GM12878 (cell line): ENCODE data around the gene BLOC1S4. TPM values are rescaled to one million over a fixed set of nuclear protein-coding genes. Genes with fewer than 3 reads are reported as not detected.

ENCODE experiments used
- ATAC-seq: fragments of 200-7000 bp; cut with Tn5 transposase; 3 replicates; pipeline ENCODE4 v1.9.1; 2020; ENCODE audit warnings: mild to moderate bottlenecking, moderate library complexity
- BruUV-seq: library from RNA; stranded (reverse); fragments of 400-500 nt; replicated peaks from 2 replicates; lab custom pipeline; 2021; lab: Mats Ljungman, UMichigan
- CTCF ChIA-PET: fragments of 300-600 bp; sonication (Branson Sonifier 250); formaldehyde crosslinking; extraction: SDS; loops from one replicate; lab custom pipeline; 2021; ENCODE audit warnings: inconsistent platforms; lab: Yijun Ruan, JAX
- POLR2A ChIA-PET: fragments of 350-600 bp; formaldehyde crosslinking; extraction: SDS; loops from one replicate; lab custom pipeline; 2021; ENCODE audit warnings: inconsistent platforms; lab: Charles Lee
- RAD21 ChIA-PET: fragments of 300-600 bp; sonication (Branson Sonifier 250); formaldehyde crosslinking; loops from one replicate; lab custom pipeline; 2023; ENCODE audit warnings: antibody characterized with exemption; ENCODE audit not compliant: unreplicated experiment; lab: Charles Lee
- SMC1A ChIA-PET: fragments of 300-600 bp; sonication (Branson Sonifier 250); formaldehyde crosslinking; loops from one replicate; lab custom pipeline; 2023; ENCODE audit not compliant: unreplicated experiment, uncharacterized antibody; lab: Charles Lee
- DNase-seq: peaks from one replicate; pipeline ENCODE4 v3.0.0-alpha.2; 2011; ENCODE audit warnings: low read depth, low spot score
- FAIRE-seq: peaks from 3 replicates; lab custom pipeline; 2011; peaks lifted over from hg19 to GRCh38; lab: Jason Lieb, UNC
- H2AFZ ChIP-seq: 2 replicates; pipeline ENCODE4 v1.6.0; 2011; ENCODE audit warnings: low read depth, low read length, control low read depth; ENCODE audit not compliant: control insufficient read depth
- H3K27ac ChIP-seq: 2 replicates; pipeline ENCODE4 v1.5.1; 2011; ENCODE audit warnings: control low read depth; ENCODE audit not compliant: control insufficient read depth, insufficient read depth
- H3K27me3 ChIP-seq, 2 experiments: replicated peaks in 1 of 2; 2 replicates each; pipeline versions ENCODE4 v1.6.0 to v1.6.1; 2011; ENCODE audit warnings: low read length in 1 of 2; ENCODE audit not compliant: control insufficient read depth in 2 of 2, insufficient read depth in 2 of 2
- H3K36me3 ChIP-seq, 2 experiments: 2 replicates each; pipeline ENCODE4 v1.5.1; 2011; ENCODE audit warnings: low read length in 1 of 2; ENCODE audit not compliant: control insufficient read depth in 2 of 2, insufficient read depth in 2 of 2
- H3K4me1 ChIP-seq: 2 replicates; pipeline ENCODE4 v1.6.1; 2011; ENCODE audit warnings: mild to moderate bottlenecking, low read length, moderate library complexity, mixed read lengths; ENCODE audit not compliant: control insufficient read depth, insufficient read depth
- H3K4me2 ChIP-seq: 2 replicates; pipeline ENCODE4 v1.6.0; 2011; ENCODE audit warnings: control low read depth; ENCODE audit not compliant: control insufficient read depth, insufficient read depth
- H3K4me3 ChIP-seq: fragments of 200-600 bp; sonication (generic); 2 replicates; pipeline ENCODE4 v1.5.1; 2016
- H3K79me2 ChIP-seq: 2 replicates; pipeline ENCODE4 v1.6.0; 2011; ENCODE audit warnings: low read length; ENCODE audit not compliant: control insufficient read depth, insufficient read depth
- H3K9ac ChIP-seq: 2 replicates; pipeline ENCODE4 v1.8.0; 2011; ENCODE audit warnings: low read length, control low read depth, mixed read lengths; ENCODE audit not compliant: control insufficient read depth, insufficient read depth
- H3K9me3 ChIP-seq: replicated peaks from 3 replicates; pipeline ENCODE4 v1.5.1; 2011; ENCODE audit warnings: mild to moderate bottlenecking, low read length; ENCODE audit not compliant: control insufficient read depth, insufficient read depth
- H4K20me1 ChIP-seq: 2 replicates; pipeline ENCODE4 v1.6.0; 2011; ENCODE audit not compliant: control insufficient read depth, insufficient read depth
- BCL11A ChIP-seq: IDR thresholded peaks from 2 replicates; pipeline ENCODE4 v1.6.1; 2011; ENCODE audit warnings: low read depth, low read length
- EP300 ChIP-seq, 2 experiments: fragments of 150-350 bp in 1 of 2; IDR thresholded peaks; 2 replicates each; pipeline ENCODE4 v1.6.1; 2011 to 2012; ENCODE audit warnings: low read depth in 2 of 2, low read length in 2 of 2, borderline replicate concordance in 1 of 2, improper control_type of control experiment in 1 of 2, inconsistent platforms in 1 of 2; ENCODE audit not compliant: control insufficient read depth in 1 of 2
- ESRRA ChIP-seq: IDR thresholded peaks from 2 replicates; pipeline ENCODE4 v1.6.1; 2012; ENCODE audit warnings: mild to moderate bottlenecking, low read length, improper control_type of control experiment
- IKZF2 ChIP-seq, 2 experiments: fragments of 450-650 bp; IDR thresholded peaks; 2 replicates each; pipeline ENCODE4 v1.6.1; 2017; ENCODE audit warnings: mild to moderate bottlenecking in 2 of 2, moderate library complexity in 2 of 2
- NFYA ChIP-seq: IDR thresholded peaks from 2 replicates; pipeline ENCODE4 v1.6.1; 2011; ENCODE audit warnings: low read depth, mild to moderate bottlenecking, low read length, improper control_type of control experiment, borderline replicate concordance
- NR2F1 ChIP-seq: fragments of 450-650 bp; conservative IDR thresholded peaks from 2 replicates; pipeline ENCODE4 v1.6.1; 2017; ENCODE audit warnings: mild to moderate bottlenecking
- PAX5 ChIP-seq: IDR thresholded peaks from 2 replicates; pipeline ENCODE4 v1.6.1; 2011; ENCODE audit warnings: low read depth, low read length, borderline replicate concordance
- RELA ChIP-seq: fragments of 450-650 bp; IDR thresholded peaks from 2 replicates; pipeline ENCODE4 v1.8.0; 2014; ENCODE audit warnings: borderline replicate concordance; ENCODE audit not compliant: partially characterized antibody
- SREBF2 ChIP-seq: IDR thresholded peaks from 2 replicates; pipeline ENCODE4 v1.6.1; 2012; ENCODE audit warnings: mild to moderate bottlenecking, low read length
- ZBED1 ChIP-seq: IDR thresholded peaks from 2 replicates; pipeline ENCODE4 v1.6.1; 2016; ENCODE audit warnings: borderline replicate concordance
- WGBS: methylation state at CpG from one replicate; pipeline ENCODE4 v1.1.6; 2016; ENCODE audit warnings: low lambda C conversion rate; ENCODE audit not compliant: insufficient replicate concordance, insufficient coverage; ENCODE audit errors: missing lambda C conversion rate; 5-methylcytosine and 5-hydroxymethylcytosine counted together
- in situ Hi-C: fragments of 300-500 bp; cut with MboI; formaldehyde crosslinking; loops from 9 replicates; pipeline ENCODE4 v1.14.3; 2018; ENCODE audit warnings: mixed read lengths
- intact Hi-C: fragments of 100-400 bp; cut with micrococcal nuclease; formaldehyde crosslinking; loops from one replicate; pipeline ENCODE4 v1.14.2; 2022; ENCODE audit not compliant: unreplicated experiment
- polyA plus RNA-seq, 11 experiments: library from polyadenylated mRNA; depleted of rRNA in 4 of 11; unstranded in 6 of 11; stranded (reverse) in 5 of 11; fragments of >200 nt; fragmentation: Nextera tagmentation in 4 of 11; fragmentation: Illumina TruSeq in 1 of 11; extraction: Ambion mirVana in 4 of 11; extraction: Trizol in 1 of 11; gene quantifications; 1 replicate in 1 of 11; 2 replicates in 10 of 11; pipeline versions ENCODE4 v1.2.1 to v1.2.3, GENCODE V29; 2011 to 2016; ENCODE audit warnings: inconsistent platforms in 2 of 11, missing spikeins in 2 of 11, low read depth in 1 of 11
- total RNA-seq, 4 experiments: library from RNA; depleted of rRNA in 3 of 4; stranded (reverse); fragments of >200 nt in 3 of 4; fragmentation: Illumina TruSeq in 1 of 4; extraction: Trizol in 1 of 4; gene quantifications; 2 replicates each; pipeline versions ENCODE4 v1.2.1 to v1.2.3, GENCODE V29; 2013 to 2021
- TF ChIP-seq, protein P1 (sequence below): IDR thresholded peaks from 2 replicates; pipeline ENCODE4 v1.6.1; 2011; ENCODE audit warnings: low read depth, mild to moderate bottlenecking, low read length, moderate library complexity, borderline replicate concordance; ENCODE audit errors: extremely low read depth
- TF ChIP-seq, protein P2 (sequence below): fragments of 150-350 bp; IDR thresholded peaks from 2 replicates; pipeline ENCODE4 v1.6.1; 2016; ENCODE audit warnings: low read depth, low read length

BLOC1S4 gene
- total and polyA plus RNA-seq, 10 of the 15 experiments (the other 5 are each of a cell fraction or from before 2014, with no cell fraction given), result 2.7 to 23.8 (median 9.5) TPM

DNA sequence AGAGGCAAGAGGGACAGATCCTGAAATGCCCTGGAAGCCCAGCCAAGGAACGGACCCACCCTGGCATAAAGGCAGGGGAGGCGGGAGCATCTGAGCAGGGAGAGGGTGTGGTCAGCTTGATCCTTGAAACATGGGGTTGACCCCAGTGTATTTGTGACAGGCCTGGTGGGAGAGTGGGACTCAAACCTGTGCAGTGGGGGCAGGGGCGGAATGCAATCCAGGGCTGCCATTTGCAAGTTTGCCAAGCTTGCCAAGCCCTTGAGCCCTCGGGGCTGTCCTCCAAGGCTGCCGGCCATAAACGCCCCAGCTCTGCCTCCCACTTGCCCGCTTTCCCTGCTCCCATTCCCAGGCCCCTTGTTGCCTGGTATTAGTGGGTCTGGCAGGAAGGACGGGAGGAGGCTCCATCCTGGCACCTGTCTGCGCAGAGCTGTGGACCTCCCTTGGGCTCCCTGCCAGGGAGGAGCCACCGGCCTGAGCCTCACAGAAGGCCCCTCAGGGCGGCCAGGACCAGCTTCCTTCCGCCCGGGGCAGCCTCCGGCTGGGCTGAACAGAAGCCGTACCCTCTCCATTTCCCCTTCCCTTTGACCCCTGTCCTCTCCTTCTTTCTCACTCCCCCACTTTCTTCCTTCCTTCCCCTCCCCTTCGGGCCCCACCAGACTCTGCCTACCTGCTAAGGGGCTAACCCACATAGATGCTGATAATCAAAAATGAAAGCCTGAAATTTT, 21.6 kb upstream of the BLOC1S4 start (continued):
- TF ChIP-seq ZBED1 (no peak), PAX5 (no peak), NFYA (no peak), BCL11A (no peak), NR2F1 (no peak), IKZF2 (IDR thresholded peaks at IDR 0.05) (no peak)

DNA sequence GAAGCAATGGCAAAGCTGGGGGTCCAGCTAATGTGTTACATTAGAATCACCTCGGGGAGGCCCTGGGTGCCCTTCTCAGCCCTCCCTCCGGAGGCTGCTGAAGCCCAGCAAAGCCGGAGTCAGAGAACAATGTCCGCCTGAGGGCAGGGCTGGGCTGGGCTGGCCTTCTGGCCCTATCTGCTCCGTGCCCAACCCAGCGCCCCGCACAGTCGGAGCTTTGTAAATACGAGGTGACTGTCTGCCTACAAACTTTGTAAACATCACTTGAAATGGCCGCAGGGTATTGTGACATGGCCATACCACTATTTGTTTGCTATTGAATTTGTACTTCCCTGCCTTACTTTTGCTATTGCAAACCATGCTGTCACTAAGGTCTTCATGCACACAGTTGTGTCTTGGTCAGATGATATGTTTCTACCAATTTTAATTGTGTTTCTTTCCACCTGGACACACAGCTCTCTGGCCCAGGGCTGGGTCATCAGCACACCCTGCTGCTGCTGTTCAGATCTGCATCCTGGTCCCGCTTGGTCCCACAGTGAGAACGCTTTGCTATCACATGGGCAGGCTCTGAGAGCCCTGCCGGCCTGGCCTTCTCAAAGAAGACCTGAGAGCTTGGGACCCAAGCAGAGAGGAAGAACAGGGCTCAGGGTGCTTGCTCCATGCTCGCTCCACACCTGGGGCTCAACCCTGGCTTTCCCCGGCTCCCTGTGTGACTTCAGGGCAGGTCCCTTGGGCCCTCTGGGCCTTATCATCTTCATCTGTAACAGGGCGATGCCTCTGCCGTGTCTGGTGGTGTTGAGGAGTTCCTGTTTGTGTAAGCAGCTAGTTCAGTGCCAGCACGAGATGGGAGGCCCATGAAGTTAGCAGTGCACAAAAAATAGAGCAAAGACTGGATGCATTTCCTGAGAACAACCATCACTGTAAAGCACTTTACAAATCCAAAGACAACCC, 20.0 kb upstream of the BLOC1S4 start:
- Histone ChIP-seq H3K4me1 (peaks cover 5% of the 10 kb centered on the region), H3K4me3 (no peak overlapping the region)
- intact Hi-C loops, result no loop called here
- TF ChIP-seq SREBF2 (no peak), RELA (no peak), ESRRA (no peak), EP300 (IDR thresholded peaks at IDR 0.05; ENCODE audit: borderline replicate concordance in 1 of 2, control insufficient read depth in 1 of 2, low read depth in 2 of 2, low read length in 2 of 2) (no peak)
- TF ChIP-seq, protein P1, sequence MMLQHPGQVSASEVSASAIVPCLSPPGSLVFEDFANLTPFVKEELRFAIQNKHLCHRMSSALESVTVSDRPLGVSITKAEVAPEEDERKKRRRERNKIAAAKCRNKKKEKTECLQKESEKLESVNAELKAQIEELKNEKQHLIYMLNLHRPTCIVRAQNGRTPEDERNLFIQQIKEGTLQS, result no peak
- TF ChIP-seq, protein P2, sequence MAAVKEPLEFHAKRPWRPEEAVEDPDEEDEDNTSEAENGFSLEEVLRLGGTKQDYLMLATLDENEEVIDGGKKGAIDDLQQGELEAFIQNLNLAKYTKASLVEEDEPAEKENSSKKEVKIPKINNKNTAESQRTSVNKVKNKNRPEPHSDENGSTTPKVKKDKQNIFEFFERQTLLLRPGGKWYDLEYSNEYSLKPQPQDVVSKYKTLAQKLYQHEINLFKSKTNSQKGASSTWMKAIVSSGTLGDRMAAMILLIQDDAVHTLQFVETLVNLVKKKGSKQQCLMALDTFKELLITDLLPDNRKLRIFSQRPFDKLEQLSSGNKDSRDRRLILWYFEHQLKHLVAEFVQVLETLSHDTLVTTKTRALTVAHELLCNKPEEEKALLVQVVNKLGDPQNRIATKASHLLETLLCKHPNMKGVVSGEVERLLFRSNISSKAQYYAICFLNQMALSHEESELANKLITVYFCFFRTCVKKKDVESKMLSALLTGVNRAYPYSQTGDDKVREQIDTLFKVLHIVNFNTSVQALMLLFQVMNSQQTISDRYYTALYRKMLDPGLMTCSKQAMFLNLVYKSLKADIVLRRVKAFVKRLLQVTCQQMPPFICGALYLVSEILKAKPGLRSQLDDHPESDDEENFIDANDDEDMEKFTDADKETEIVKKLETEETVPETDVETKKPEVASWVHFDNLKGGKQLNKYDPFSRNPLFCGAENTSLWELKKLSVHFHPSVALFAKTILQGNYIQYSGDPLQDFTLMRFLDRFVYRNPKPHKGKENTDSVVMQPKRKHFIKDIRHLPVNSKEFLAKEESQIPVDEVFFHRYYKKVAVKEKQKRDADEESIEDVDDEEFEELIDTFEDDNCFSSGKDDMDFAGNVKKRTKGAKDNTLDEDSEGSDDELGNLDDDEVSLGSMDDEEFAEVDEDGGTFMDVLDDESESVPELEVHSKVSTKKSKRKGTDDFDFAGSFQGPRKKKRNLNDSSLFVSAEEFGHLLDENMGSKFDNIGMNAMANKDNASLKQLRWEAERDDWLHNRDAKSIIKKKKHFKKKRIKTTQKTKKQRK, result no peak

More for the DNA sequence above, 20.0 kb upstream of the BLOC1S4 start:
- WGBS, result 69% methylated on average over 18 of the region's 18 CpGs
- no peaks in the 10 kb centered on the region for H3K27me3 ChIP-seq
- no peaks in the 10 kb centered on the region for H3K9me3 ChIP-seq
- BruUV-seq, result no TSS peak
- no peak for DNase-seq
- in situ Hi-C loops, result no loop called here
- H3K27ac ChIP-seq, result no peak overlapping the region; the same call in 1 of the 2 replicates
- peak; percentile 51 for ATAC-seq
- H3K9ac ChIP-seq, result no peak overlapping the region
- no peak for FAIRE-seq
- no peaks in the 10 kb centered on the region for H3K79me2 ChIP-seq
- no peaks in the 10 kb centered on the region for H4K20me1 ChIP-seq
- CTCF ChIA-PET, result interaction anchor here (0.5 to 1.4 kb wide), 3 partner anchors 15 to 406 kb away, joined by 3 read pairs; no protein-coding TSS in a partner anchor
- SMC1A ChIA-PET, result interaction anchor here (1.2 kb wide), 2 partner anchors 10 to 21 kb away, joined by 3 read pairs; no protein-coding TSS in a partner anchor
- POLR2A ChIA-PET, result no interaction called here
- RAD21 ChIA-PET, result no interaction called here
- H2AFZ ChIP-seq, result peak overlapping the region; percentile 4; the same call in 1 of the 2 replicates
- H3K36me3 ChIP-seq, result no peaks in the 10 kb centered on the region; a peak in 1 of 4 replicates
- H3K4me2 ChIP-seq, result no peak overlapping the region
